Measurements from ENCODE around the gene SLC25A23. TPM values are rescaled to one million over a fixed set of nuclear protein-coding genes. Genes with fewer than 3 reads are reported as not detected.

The SLC25A23 gene
- total and polyA plus RNA-seq, 2 experiments from 2014 or later, result 25.7 to 96.4 TPM

GRCh38 chr19:6498294-6499036 is 38.9 kb upstream of the SLC25A23 start:
- no peak overlapping the region for H3K27ac ChIP-seq (ENCODE audit: low read depth)
- H3K27me3 ChIP-seq (ENCODE audit: insufficient read depth), result peaks cover 10% of the 10 kb centered on the region; the same call in 1 of the 2 replicates
- H3K27ac Mint-ChIP-seq, result peak overlapping the region; percentile 61; the same call in 1 of the 2 replicates
- no peaks in the 10 kb centered on the region for H3K79me2 ChIP-seq (replicated peaks; ENCODE audit: insufficient read depth)
- no peaks in the 10 kb centered on the region for H4K20me1 ChIP-seq (replicated peaks; ENCODE audit: insufficient read depth)
- TF ChIP-seq ETS1 (IDR thresholded peaks at IDR 0.05) (no peak), EZH2phosphoT487 (IDR thresholded peaks at IDR 0.05; ENCODE audit: unreplicated experiment) (no peak), ZNF331 (CRISPR knock-in tag; IDR thresholded peaks at IDR 0.05; ENCODE audit: low read depth) (no peak), JUNB (IDR thresholded peaks at IDR 0.05; ENCODE audit: unreplicated experiment) (no peak), EZH2 (IDR thresholded peaks at IDR 0.05; ENCODE audit: low read depth, unreplicated experiment) (no peak), ZNF114 (CRISPR knock-in tag; IDR thresholded peaks at IDR 0.05) (no peak), REST (IDR thresholded peaks at IDR 0.05; ENCODE audit: unreplicated experiment) (no peak), NANOG (IDR thresholded peaks at IDR 0.05; ENCODE audit: borderline replicate concordance) (no peak), STAT1 (IDR thresholded peaks at IDR 0.05; ENCODE audit: unreplicated experiment) (no peak), POLR2AphosphoS5 (IDR thresholded peaks at IDR 0.05; ENCODE audit: low read depth) (no peak), CREB1 (CRISPR knock-in tag; IDR thresholded peaks at IDR 0.05; ENCODE audit: low read depth) (no peak)
- TF ChIP-seq, protein P1, sequence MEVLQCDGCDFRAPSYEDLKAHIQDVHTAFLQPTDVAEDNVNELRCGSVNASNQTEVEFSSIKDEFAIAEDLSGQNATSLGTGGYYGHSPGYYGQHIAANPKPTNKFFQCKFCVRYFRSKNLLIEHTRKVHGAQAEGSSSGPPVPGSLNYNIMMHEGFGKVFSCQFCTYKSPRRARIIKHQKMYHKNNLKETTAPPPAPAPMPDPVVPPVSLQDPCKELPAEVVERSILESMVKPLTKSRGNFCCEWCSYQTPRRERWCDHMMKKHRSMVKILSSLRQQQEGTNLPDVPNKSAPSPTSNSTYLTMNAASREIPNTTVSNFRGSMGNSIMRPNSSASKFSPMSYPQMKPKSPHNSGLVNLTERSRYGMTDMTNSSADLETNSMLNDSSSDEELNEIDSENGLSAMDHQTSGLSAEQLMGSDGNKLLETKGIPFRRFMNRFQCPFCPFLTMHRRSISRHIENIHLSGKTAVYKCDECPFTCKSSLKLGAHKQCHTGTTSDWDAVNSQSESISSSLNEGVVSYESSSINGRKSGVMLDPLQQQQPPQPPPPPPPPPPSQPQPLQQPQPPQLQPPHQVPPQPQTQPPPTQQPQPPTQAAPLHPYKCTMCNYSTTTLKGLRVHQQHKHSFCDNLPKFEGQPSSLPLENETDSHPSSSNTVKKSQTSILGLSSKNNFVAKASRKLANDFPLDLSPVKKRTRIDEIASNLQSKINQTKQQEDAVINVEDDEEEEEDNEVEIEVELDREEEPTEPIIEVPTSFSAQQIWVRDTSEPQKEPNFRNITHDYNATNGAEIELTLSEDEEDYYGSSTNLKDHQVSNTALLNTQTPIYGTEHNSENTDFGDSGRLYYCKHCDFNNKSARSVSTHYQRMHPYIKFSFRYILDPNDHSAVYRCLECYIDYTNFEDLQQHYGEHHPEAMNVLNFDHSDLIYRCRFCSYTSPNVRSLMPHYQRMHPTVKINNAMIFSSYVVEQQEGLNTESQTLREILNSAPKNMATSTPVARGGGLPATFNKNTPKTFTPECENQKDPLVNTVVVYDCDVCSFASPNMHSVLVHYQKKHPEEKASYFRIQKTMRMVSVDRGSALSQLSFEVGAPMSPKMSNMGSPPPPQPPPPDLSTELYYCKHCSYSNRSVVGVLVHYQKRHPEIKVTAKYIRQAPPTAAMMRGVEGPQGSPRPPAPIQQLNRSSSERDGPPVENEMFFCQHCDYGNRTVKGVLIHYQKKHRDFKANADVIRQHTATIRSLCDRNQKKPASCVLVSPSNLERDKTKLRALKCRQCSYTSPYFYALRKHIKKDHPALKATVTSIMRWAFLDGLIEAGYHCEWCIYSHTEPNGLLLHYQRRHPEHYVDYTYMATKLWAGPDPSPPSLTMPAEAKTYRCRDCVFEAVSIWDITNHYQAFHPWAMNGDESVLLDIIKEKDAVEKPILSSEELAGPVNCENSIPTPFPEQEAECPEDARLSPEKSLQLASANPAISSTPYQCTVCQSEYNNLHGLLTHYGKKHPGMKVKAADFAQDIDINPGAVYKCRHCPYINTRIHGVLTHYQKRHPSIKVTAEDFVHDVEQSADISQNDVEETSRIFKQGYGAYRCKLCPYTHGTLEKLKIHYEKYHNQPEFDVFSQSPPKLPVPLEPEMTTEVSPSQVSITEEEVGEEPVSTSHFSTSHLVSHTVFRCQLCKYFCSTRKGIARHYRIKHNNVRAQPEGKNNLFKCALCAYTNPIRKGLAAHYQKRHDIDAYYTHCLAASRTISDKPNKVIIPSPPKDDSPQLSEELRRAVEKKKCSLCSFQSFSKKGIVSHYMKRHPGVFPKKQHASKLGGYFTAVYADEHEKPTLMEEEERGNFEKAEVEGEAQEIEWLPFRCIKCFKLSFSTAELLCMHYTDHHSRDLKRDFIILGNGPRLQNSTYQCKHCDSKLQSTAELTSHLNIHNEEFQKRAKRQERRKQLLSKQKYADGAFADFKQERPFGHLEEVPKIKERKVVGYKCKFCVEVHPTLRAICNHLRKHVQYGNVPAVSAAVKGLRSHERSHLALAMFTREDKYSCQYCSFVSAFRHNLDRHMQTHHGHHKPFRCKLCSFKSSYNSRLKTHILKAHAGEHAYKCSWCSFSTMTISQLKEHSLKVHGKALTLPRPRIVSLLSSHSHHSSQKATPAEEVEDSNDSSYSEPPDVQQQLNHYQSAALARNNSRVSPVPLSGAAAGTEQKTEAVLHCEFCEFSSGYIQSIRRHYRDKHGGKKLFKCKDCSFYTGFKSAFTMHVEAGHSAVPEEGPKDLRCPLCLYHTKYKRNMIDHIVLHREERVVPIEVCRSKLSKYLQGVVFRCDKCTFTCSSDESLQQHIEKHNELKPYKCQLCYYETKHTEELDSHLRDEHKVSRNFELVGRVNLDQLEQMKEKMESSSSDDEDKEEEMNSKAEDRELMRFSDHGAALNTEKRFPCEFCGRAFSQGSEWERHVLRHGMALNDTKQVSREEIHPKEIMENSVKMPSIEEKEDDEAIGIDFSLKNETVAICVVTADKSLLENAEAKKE (CRISPR knock-in tag; IDR thresholded peaks at IDR 0.05), result no peak
- TF ChIP-seq, protein P2, sequence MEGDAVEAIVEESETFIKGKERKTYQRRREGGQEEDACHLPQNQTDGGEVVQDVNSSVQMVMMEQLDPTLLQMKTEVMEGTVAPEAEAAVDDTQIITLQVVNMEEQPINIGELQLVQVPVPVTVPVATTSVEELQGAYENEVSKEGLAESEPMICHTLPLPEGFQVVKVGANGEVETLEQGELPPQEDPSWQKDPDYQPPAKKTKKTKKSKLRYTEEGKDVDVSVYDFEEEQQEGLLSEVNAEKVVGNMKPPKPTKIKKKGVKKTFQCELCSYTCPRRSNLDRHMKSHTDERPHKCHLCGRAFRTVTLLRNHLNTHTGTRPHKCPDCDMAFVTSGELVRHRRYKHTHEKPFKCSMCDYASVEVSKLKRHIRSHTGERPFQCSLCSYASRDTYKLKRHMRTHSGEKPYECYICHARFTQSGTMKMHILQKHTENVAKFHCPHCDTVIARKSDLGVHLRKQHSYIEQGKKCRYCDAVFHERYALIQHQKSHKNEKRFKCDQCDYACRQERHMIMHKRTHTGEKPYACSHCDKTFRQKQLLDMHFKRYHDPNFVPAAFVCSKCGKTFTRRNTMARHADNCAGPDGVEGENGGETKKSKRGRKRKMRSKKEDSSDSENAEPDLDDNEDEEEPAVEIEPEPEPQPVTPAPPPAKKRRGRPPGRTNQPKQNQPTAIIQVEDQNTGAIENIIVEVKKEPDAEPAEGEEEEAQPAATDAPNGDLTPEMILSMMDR (conservative IDR thresholded peaks at IDR 0.05; ENCODE audit: low read depth in 2 of 2), result no peak
- H3K36me3 ChIP-seq (ENCODE audit: insufficient read depth), result no peaks in the 10 kb centered on the region
- peaks cover 17% of the 10 kb centered on the region for H3K27me3 Mint-ChIP-seq (ENCODE audit: insufficient read depth, low read depth, poor library complexity)
- no peaks in the 10 kb centered on the region; the same call in 1 of the 3 replicates for H3K36me3 Mint-ChIP-seq (ENCODE audit: low read depth)
- H3F3A ChIP-seq (replicated peaks; ENCODE audit: low read depth), result no peaks in the 10 kb centered on the region
- peaks cover 10% of the 10 kb centered on the region for H3K4me1 Mint-ChIP-seq
- no peak overlapping the region for H3K4me3 ChIP-seq
- ATAC-seq, result no peak
- no peaks in the 10 kb centered on the region for H3K9me2 ChIP-seq (ENCODE audit: insufficient read depth)
- no peak overlapping the region for H2AFZ ChIP-seq
- no peak overlapping the region for H3K4me2 ChIP-seq
- no peaks in the 10 kb centered on the region; the same call in 1 of the 3 replicates for H3K9me3 Mint-ChIP-seq
- DNase-seq (ENCODE audit: low spot score), result no peak
- H3K4me1 ChIP-seq (ENCODE audit: insufficient read depth), result peaks cover 6% of the 10 kb centered on the region; the same call in 1 of the 2 replicates
- no peak overlapping the region for H3K4me3 Mint-ChIP-seq
